ENCODE data around the gene PFKFB3. TPM values are rescaled to one million over a fixed set of nuclear protein-coding genes. Genes with fewer than 3 reads are reported as not detected.

Gene PFKFB3
- polyA plus RNA-seq, 3 donors, result 54.6 to 594 (median 123) TPM

DNA sequence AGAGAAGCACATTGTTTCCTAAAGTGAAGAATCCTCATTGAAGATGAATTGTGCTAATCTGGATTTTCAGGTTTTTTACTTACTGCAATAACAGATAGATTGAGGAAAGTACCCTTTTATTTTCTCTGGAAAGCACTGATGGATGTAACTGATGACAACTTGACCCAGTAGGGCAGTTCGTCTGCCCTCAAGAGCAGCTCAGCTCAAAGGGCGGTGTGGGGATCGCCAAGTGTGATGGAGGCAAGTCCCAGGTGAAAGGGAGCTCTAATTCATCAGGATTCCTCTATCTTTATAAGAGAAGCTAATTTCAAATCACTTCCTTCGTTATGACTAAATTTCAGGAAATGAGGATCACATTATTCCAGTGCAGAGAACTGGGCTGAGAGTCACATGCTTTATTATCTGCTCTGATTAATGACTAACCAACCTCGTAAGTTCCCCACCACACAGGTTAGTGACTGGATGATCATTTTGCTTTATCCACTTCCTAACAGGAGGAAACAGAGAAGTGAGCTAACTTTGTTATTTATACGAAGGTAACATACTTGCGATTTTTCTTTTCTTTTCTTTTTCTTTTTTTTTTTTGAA is 98.8 kb downstream of the PFKFB3 start:
- 75 to 82% (median 80%) methylated on average over 7 of the region's 7 CpGs for WGBS, 3 donors

More for the DNA sequence above, 98.8 kb downstream of the PFKFB3 start:
- no peak overlapping the region for H3K27ac ChIP-seq (ENCODE audit: low read depth, low read length)

Other genes starting within 250 kb of the PFKFB3 start
- gene IL15RA, start 225.4 kb upstream of the PFKFB3 start, polyA plus RNA-seq, result 10 to 100 TPM; 19.8 to 29.6 (median 23.2) TPM
- gene IL2RA, start 140.6 kb upstream of the PFKFB3 start, polyA plus RNA-seq, result 1 to 10 TPM in 1 of 3 donors, under 1 TPM in 2; 0.62 to 2.4 (median 0.68) TPM
- gene RBM17, start 113.9 kb upstream of the PFKFB3 start, polyA plus RNA-seq, result 10 to 100 TPM; 36.9 to 93.6 (median 79.5) TPM

Data from adipose tissue (tissue), 3 donors.